Mesenteric fat pad (tissue), 1 donor: ENCODE results near the gene C1QTNF12. TPM values are rescaled to one million over a fixed set of nuclear protein-coding genes. Genes with fewer than 3 reads are reported as not detected.
"Not testable (repeated sequence)": the region's sequence is repeated elsewhere in the genome, so short reads cannot be mapped to it uniquely, and the experiment has no call there.

Experiments used
- DNase-seq: peaks from one replicate; pipeline ENCODE4 v3.0.0-alpha.2; 2020; ENCODE audit warnings: low spot score
- total RNA-seq: library from RNA; stranded (reverse); fragmentation: NEBNext Ultra II Directional; extraction: Animal tissue kit (Norgen Biotek cat#: 25700); gene quantifications from one replicate; pipeline ENCODE4 v1.2.1, GENCODE V29; 2021
- donor health status: DM: yes; HTN: yes; CAD: no.

The C1QTNF12 gene
- total RNA-seq, 1 donor from 2014 or later: 2.9 TPM

DNA sequence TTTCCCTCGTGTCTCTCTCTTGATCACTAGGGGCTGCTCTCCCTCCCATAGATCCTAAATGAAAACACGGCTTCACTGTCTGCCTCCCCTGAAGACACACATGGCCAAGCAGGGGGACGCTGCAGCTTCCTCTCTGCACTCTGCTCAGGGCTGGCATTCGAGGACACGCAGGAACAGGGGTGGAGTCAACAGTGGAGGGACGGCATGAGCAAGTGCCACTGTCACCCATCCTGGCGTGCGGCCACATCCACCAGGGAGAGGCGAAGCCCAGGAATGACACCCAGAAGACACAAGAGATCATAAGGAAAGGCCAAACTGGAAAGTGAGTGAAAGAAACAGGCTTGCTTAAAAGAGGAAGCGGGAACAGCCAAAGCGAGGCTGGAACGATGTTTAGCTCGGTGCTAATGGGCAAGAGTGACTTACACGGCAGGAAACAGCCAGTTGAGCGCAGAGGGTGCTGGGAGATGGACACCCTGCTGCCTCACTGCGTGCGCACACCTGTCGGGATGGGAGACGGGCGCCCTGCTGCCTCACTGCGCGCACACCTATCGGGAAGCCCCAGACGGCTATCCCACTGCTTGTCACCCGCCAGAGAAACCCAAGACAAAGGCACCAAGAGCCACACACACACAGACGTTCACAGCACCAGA is 13.6 kb upstream of the C1QTNF12 start:
- no peak for DNase-seq

DNA sequence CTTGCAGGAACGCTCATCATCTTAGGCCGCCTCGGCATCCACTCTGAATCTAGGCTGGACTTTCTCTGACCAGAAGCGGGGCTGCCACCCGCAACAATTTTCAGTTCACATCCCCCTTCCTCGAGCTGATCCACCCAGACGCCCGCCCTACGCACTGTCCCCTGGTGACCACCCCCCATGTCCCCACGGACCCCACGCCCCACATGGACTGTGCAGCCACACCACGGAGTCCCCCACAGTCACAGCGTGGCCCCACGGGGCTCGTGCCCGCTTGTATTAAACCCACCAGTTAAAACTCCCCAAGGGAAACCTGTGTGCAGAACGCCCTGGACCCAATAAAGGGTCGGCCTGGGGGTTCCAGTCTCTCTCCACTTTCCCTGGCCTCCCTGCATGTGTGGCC is 13.0 kb upstream of the C1QTNF12 start:
- DNase-seq: no peak

DNA sequence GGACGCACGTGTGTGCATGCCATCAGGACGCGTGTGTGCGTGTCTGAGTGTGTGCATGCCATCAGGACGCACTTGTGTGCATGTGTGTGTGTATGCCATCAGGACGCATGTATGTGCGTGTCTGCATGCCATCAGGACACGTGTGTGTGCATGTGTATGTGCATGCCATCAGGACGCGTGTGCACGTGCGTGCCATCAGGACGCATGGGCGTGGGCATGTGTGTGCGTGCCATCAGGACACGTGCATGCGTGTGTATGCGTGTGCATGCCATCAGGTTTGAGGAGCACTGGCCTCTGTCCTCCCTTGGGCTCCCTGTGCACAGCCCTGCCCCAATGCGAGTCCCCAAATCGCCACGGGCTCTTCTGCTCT is 12.6 kb upstream of the C1QTNF12 start:
- DNase-seq: no peak

DNA sequence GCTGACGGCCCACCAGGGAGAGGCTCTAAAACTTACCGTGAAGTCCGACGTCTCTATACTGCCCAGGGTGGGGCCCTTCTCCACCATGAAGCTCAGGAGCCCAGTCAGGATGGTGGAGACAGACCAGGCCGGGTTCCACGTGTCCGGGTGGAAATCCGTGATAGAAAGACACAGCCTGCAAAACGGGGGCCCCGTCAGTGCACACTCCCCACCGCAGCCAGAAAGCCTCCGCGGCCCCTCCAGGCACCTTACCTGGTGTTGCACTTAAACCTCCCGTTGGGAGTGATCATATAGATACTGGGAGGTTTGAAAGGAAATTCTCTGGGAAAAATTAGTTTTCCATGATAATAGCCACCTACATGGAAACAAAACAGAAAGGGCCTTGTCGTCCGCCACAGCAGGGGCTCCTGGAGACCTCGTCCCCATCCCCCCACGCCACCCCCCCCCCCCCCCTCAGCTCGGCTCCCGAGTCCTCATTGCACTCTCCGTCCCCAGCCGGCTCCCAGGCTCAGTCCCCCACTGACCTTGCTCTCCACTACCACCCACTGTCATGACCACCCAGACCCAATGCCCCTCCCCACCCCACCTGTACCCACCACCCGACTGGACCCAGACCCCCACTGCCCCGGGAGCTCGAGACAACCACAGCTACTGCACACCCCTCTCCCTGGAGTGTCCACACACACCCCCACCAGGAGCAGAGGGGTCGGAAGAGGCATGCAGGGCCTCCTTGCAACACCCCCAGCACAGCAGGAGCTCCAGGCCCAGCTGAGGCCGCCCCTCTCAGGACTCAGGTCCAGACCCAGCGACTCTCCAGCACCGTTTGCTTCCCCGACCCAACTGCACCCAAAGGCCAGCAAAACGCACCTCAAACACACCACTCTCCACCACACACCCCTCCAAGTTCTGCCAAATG is 10.7 kb upstream of the C1QTNF12 start:
- no peak for DNase-seq

DNA sequence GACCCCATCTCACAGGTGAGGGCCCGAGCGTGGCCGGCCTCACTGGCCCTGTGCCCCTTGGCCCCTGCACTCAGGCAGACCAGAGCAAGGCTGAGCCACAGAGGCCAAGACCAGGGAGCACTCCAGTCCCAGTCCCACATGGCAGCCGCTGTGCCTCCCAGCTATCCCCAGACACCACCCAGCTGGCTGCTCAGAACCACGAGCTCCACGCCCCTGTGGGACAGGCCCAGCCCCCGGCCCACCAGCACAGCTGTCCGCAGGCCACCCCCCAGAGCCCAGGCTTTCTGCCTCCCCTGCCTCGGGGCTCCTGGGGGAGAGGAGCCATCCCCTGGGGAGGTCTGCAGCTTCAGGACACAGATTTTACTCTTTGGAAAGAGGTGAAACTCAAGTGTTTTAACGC is 9.1 kb upstream of the C1QTNF12 start:
- no peak for DNase-seq

DNA sequence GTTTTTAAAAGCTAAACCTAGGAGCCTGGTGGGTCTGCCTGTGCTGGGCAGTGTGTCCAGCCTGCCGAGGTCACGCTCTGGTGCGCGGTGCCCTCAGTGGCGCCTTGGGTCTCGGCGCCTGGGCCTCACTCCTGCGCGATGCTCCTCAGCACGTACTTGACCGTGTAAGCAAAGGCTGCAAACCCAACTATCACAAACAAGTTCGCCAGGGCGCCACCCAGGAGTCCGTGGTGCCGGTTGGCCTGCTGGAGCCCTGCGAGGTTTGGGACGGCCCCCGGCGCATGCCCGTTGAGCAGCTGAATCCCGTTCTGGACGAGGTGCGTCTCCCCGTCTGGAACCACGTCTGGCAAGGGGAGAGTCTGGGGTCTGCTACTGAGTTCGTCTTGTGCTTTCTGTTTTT is 8.6 kb upstream of the C1QTNF12 start:
- no peak for DNase-seq

DNA sequence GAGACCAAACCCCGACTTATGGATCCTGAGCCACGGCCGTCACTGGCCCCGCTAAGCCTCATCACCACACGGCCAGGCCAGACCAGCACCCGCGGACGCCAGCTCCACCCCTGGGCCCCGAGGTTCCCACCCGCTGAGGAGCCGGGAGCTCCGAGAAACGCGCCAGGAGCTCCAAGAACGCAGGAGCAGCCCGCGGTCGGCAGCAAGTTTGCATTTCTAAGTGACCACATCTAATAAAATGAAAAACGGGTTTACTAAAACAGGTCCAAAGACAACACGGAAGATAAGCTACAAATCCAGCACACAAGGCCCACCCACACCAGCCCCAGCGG is 8.1 kb upstream of the C1QTNF12 start:
- DNase-seq: no peak

DNA sequence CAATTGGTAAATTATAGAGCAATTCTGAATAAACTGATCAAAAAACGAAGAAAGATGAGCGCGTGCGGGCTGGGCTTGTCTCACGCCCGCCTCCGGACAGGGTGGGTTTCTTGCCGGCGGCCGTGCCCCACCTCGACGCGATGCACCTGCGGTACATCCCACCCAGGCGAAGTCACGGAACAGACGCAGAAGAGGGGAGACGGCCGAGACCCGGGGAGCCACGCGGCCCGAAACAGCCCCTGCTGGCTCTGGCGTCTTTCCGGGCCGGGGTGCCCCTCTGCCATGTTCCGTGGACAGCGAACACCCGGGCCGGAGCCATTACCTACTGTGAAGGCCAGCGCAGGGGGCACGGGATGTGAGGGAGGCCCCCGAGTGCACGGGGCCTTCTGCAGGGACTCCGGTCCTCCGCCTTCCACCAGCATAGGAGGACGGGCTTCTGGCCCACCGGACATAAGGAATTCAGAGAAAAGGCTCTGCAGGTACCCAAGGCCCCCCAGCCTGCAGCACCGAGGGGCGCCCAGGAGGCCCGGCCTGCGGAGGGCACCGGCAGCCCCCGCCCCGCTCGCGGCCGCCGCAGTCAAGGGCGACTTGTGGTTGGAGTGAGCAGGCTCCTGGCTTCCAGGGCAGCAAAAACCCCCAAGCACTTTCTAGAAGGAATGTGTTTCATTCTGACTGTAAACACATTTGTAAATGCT is 7.6 kb upstream of the C1QTNF12 start:
- DNase-seq: no peak

DNA sequence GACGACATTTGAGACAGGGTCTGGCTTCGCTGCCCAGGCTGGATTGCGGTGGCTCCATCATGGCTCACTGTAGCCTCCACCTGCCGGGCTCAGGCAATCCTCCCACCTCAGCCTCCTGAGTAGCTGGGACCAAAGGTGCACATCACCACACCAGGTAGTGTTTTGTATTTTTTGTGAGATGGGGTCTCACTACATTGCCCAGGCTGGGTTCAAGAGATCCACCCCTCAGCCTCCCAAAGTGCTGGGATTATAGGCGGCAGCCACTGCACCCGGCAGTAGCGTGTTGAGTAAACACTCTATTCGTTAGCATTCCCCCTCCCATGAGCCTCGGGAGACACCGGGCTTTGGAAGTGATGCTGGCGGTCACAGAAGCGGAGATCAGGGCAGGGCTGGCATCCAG is 6.8 kb upstream of the C1QTNF12 start:
- no peak for DNase-seq

DNA sequence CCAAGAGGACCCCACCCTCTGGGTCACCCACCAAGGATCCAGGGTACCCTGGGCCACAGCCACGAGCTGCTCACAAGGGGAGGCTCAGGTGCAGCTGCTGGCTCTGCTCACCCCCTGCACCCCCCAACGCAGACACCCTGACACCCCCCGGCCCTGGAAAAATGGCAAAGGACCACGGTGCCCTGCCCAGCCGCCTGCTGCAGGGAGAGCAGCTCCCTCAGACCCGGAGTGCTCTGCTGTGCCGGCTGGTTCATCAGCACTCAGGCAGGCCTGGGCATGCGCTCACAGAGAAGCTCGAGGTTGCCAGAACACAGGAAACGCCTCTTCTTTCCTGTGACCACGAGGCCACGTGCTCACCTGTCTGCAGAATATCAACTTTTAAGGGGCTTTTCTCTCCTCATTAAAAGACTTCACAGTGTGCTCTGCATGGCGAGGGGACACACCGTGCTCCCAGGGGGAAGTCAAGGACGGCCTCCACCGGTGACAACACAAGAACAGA is 4.3 kb upstream of the C1QTNF12 start:
- DNase-seq: no peak

DNA sequence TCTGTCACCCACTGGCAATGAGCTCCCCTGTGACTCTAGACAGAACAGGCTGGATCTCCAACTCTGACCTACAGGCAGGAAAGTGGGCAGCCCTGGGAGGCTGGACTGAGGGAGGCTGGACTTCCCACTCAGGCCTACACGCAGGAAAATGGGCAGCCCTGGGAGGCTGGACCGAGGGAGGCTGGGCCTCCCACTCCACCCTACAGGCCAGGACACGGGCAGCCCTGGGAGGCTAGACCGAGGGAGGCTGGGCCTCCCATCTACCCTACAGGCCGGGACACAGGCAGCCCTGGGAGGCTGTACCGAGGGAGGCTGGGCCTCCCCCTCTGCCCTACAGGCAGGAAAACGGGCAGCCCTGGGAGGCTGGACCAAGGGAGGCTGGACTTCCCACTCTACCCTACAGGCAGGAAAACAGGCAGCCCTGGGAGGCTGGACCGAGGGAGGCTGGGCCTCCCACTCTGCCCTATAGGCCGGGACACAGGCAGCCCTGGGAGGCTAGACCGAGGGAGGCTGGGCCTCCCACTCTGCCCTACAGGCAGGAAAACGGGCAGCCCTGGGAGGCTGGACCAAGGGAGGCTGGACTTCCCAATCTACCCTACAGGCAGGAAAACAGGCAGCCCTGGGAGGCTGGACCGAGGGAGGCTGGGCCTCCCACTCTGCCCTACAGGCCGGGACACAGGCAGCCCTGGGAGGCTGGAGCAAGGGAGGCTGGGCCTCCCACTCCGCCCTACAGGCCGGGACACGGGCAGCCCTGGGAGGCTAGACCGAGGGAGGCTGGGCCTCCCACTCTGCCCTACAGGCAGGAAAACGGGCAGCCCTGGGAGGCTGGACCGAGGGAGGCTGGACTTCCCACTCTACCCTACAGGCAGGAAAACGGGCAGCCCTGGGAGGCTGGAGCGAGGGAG is 1.7 kb upstream of the C1QTNF12 start:
- not testable (repeated sequence) for DNase-seq

DNA sequence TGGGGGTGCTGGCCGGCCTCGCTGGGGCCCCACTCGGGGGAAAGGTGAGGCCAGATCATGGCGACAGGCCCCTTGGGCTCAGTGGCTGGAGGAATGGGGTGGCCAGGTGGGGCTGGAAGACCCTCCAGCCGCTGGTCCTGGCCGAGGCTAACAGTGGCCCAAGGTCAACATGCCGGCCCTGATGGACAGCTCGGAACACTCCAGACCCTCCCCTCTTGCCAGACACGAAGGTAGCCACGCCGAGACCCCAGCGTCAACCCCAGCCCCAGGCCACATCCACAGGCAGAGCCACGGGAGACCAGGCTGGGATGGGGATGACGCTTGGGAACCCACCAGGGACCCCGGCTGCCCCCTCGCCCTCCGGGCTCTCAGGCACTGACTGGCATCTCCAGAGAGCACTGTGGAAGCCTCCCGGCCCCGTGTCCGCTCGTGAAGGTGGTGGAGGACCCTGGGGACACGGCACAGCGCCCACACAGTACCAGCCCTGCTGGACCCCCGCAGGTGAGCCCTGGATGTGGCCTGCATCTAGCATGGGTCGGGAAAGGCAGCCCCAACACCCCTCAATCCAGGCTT is 905 bp upstream of the C1QTNF12 start:
- DNase-seq: no peak

DNA sequence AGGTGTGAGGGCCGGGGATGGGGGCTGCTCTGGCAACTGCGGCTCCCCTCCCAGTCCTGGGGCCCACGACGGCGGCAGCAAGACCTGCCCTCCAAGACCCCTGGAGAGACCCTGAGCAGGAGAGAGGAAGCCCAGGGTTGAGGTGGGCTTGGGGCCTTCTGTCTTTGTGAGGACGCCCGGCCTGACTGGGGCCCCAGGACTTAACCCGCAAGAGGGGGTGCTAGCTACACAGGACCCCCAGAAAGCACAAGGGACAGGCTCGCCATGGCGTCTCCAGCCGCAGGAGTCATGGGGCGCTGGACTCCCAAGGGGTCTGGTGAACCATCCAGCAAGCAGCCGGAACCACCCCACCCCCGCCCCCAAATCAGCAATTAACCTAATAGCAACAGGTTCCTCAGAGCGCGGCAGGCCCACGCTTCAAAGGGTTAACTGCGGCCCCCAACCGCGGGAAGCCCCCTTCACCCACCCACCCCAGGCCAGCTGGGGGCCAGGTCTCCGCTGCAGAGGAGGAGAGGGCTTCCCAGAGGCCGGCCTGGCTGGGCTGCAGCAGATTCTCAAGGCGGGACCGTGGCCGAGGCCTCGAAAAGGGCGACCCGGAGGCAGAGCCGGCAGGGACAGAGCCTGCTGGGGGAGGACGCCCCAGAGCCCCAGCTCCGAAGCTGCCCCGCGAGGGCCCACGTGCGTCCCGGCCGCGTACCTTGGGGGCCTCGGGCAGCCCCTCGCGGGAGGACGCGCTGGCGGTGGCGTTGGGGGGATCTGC is 525 bp downstream of the C1QTNF12 start:
- no peak for DNase-seq

DNA sequence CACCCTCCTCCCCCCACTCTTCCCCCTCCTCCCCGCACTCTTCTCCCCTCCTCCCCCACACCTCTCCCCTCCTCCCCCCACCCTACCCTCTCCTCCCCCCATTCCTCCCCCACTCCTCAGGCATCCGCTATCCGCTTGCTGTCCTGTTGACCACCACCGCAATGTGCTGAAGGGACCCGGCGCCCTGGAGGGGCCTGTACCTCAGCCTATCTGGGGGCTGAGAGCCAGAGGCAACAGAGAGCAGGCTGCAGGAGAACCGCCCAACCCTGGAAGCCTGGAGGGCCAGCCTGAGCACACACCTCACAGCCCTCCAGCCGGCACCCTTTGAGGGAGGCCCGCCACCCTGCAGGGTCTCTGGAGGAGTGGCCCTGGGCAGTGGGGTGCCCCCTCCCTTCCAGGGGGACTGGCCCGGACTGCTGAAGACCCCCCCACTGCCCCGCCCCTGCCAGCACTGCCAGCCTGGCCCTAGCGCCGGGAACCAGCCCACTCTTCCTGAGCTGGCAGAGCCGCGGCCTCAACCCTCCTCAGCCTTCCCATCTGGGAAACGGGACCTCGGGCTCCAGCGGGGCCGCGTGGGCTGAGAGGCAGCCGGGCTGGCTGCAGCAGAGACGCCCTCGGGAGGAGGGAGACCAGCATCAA is 1.2 kb downstream of the C1QTNF12 start:
- DNase-seq: no peak

DNA sequence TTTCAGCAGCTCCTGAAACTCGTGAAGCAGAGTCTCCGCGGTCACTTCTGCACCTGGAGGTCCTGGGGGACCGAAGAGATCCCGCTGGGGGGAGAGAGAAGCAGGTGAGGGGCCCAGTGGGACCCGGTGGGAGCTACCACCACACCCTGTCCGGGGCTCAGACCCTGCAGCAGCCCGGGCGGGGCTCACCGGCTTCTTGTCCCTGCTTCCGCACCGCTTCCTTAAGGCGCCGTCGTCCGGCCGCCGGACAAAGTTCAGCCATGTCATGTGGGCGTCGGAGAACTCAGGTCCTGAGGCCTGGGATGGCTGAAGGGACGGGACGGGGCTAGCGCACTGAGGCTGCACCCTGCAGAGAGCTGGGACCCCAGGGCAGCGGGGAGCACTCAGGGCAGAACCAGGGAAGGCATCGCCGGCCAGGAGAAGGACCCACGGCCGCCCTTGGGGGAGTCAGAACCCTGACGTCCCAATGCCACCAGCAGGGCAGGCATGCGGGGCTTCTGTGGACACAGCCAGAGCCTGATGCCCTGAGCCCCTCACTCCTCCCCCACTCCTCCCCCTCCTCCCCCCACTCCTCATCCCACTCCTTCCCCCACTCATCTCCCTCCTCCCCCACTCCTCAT is 2.2 kb downstream of the C1QTNF12 start:
- no peak for DNase-seq

DNA sequence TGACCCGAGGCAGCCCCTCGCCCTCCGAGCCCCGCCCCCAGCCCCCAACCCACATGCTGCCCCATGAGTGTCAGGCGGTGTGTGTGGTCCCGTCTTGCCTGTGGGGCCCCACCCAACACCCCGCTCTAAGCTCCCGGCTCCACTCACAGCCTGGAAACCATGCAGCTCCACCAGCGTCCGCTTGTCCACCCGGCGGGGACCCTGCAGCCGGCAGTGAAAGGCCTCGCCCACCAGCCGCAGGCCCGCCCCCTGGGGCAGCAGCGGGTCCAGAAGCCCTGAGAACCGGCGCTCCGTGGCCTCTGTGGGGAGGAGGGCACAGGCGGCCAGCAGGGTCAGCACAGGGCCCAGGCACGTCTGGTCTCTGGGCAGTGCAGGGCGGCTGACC is 2.7 kb downstream of the C1QTNF12 start:
- DNase-seq: no peak

DNA sequence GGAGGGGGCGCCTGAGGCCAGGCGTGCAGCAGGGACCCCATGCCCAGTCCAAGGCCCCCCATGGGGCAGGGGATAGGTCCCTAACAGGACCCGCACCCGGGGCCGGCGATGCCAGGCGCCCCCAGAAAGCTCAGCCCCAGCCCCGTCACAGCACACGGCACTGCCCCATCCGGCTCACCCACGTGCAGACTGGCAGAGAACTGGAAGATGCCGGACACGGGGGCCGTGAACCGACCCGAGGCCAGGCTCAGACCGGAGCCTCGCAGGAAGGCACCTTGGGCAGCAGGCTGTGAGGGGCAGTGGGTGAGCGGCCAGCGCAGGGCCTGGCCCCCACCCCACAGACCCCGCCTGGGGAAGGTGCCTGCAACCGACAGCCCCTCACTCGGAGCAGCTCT is 3.3 kb downstream of the C1QTNF12 start:
- no peak for DNase-seq

DNA sequence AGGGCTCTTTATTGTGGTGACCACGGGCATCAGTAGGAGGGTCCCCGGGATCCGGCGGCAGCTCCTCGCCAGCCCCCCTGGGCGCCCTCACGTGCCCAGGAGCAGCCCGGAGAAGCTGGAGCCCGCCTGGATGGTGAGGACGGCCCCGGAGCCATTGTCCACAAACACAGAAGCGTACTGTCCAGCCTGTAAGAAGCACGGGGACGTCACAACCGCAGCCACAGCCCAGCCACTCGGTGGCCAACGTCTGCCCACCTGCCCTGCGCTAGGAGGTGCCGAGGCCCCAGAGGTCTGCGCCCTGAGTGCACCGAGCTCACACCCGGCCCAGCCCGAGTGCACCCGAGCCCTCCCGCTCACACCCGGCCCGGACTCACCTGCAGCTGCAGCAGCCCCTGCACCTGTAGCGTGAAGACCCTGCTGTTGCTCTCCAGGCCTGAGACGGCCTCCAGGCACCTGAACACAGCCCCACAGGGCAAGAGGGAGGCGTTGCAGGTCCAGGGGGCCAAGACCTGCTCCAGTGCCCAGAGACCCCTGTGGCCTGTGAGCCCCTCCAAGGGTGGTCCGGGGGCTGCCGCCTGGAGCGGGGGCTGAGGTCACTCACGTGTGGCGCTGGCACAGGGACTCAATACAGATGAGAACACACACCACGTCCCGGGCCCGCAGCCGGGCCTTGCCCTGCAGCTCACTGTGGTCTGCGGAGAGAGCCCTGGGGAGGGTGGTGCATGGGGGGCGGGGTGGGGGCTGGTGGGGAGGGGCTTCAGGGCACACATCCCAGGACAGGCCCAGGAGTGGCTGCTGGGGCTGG is 3.9 kb downstream of the C1QTNF12 start:
- DNase-seq: no peak
